Osteocyte (in vitro differentiated cells): Measurements from ENCODE around the gene METTL24. TPM values are rescaled to one million over a fixed set of nuclear protein-coding genes. Genes with fewer than 3 reads are reported as not detected.
"Not testable (repeated sequence)": the region's sequence is repeated elsewhere in the genome, so short reads cannot be mapped to it uniquely, and the experiment has no call there.

ENCODE experiments used
- DNase-seq: peaks from one replicate; pipeline ENCODE4 v3.0.0; 2021; ENCODE audit warnings: mixed read lengths; ENCODE audit not compliant: unreplicated experiment; ENCODE audit errors: extremely low spot score
- H3K27ac Mint-ChIP-seq: one replicate; pipeline ENCODE4 v1.8.0; 2021; ENCODE audit warnings: mild to moderate bottlenecking, mixed read lengths; ENCODE audit not compliant: unreplicated experiment
- H3K27me3 Mint-ChIP-seq: one replicate; pipeline ENCODE4 v1.8.0; 2021; ENCODE audit warnings: mixed read lengths; ENCODE audit not compliant: unreplicated experiment
- H3K36me3 Mint-ChIP-seq: one replicate; pipeline ENCODE4 v1.8.0; 2021; ENCODE audit warnings: mixed read lengths; ENCODE audit not compliant: unreplicated experiment
- H3K4me1 Mint-ChIP-seq: one replicate; pipeline ENCODE4 v1.8.0; 2021; ENCODE audit warnings: mixed read lengths; ENCODE audit not compliant: unreplicated experiment
- H3K4me3 Mint-ChIP-seq: one replicate; pipeline ENCODE4 v1.8.0; 2021; ENCODE audit warnings: mild to moderate bottlenecking, moderate library complexity, mixed read lengths; ENCODE audit not compliant: unreplicated experiment
- H3K9me3 Mint-ChIP-seq: one replicate; pipeline ENCODE4 v1.8.0; 2021; ENCODE audit warnings: mixed read lengths; ENCODE audit not compliant: unreplicated experiment
- total RNA-seq: library from RNA; stranded (reverse); gene quantifications from 2 replicates; pipeline ENCODE4 v1.2.1, GENCODE V29; 2021
- TF ChIP-seq, protein P1 (sequence below): fragments of 200-600 bp; sonication (generic); IDR thresholded peaks from 2 replicates; pipeline ENCODE4 v1.5.0; 2021; ENCODE audit warnings: antibody characterized with exemption, mild to moderate bottlenecking, moderate library complexity

METTL24 gene
- total RNA-seq, 1 donor from 2014 or later: not detected

DNA sequence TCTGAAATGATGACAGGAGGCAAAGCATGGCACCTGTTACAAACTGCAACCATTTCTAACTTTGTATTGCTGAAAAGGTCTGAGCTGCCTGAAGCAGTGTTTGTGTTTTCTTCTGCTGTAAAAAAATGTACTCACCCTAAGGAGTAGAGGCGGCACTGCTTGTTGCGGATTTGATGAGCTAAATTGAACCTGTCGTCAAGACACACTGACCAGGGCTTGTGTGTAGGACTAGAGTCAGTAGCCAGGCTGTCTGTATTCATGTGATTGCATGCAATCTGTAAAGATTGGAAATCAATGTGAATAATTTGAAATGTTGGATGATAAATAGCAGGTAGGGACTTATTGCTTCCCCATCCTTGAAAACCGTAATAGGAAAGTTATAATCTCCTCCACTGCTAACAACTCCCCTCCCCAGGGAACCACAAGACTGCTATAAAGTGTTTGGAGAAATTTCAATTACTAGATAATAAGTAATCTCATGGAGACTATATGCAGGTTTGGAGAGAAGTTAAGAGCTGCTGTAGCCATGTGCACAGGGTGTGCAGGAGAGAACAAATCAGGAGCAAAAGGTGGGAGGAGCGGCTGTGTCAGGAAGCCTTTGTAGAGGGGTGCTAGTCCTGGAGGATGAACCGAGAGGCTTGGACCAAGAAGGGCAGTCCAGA is 42.8 kb downstream of the METTL24 start:
- no peak overlapping the region for H3K27ac Mint-ChIP-seq
- no peak overlapping the region for H3K4me3 Mint-ChIP-seq
- H3K36me3 Mint-ChIP-seq: no peaks in the 10 kb centered on the region
- TF ChIP-seq, protein P1, sequence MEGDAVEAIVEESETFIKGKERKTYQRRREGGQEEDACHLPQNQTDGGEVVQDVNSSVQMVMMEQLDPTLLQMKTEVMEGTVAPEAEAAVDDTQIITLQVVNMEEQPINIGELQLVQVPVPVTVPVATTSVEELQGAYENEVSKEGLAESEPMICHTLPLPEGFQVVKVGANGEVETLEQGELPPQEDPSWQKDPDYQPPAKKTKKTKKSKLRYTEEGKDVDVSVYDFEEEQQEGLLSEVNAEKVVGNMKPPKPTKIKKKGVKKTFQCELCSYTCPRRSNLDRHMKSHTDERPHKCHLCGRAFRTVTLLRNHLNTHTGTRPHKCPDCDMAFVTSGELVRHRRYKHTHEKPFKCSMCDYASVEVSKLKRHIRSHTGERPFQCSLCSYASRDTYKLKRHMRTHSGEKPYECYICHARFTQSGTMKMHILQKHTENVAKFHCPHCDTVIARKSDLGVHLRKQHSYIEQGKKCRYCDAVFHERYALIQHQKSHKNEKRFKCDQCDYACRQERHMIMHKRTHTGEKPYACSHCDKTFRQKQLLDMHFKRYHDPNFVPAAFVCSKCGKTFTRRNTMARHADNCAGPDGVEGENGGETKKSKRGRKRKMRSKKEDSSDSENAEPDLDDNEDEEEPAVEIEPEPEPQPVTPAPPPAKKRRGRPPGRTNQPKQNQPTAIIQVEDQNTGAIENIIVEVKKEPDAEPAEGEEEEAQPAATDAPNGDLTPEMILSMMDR: no peak
- H3K9me3 Mint-ChIP-seq: no peaks in the 10 kb centered on the region
- H3K27me3 Mint-ChIP-seq: peaks cover 33% of the 10 kb centered on the region
- DNase-seq: no peak
- no peaks in the 10 kb centered on the region for H3K4me1 Mint-ChIP-seq

DNA sequence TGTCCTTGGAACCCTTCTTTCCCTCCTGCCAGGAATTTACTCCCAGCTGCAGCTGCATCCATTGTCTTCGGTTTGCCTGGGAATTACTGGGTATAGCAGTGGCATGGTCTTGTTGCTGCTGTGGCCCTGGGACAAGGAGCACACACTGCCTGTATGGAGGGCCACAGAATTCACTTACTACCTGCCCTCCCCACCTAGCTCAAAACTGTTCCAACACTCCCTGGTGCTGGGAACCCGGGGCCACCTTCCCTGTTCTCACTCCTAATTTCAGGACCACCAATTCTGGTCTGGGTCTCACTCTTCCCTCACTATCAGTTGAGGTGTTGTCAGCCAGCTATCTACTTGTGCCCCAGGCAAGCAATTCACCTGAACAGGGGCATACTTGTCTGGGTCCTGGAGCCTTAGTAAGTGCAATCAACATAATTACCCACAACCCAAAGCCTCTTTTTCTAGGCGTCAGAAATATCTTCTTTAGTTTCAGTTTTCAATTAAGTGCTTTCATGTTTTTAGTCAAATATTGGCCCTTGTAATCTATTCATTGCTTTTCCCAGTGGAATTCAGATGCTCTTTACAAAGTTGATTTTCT is 47.2 kb downstream of the METTL24 start:
- no peaks in the 10 kb centered on the region for H3K4me1 Mint-ChIP-seq
- no peaks in the 10 kb centered on the region for H3K36me3 Mint-ChIP-seq
- no peak for DNase-seq
- H3K27ac Mint-ChIP-seq: no peak overlapping the region
- no peaks in the 10 kb centered on the region for H3K9me3 Mint-ChIP-seq
- H3K4me3 Mint-ChIP-seq: no peak overlapping the region
- H3K27me3 Mint-ChIP-seq: peaks cover 45% of the 10 kb centered on the region
- TF ChIP-seq, protein P1: no peak

DNA sequence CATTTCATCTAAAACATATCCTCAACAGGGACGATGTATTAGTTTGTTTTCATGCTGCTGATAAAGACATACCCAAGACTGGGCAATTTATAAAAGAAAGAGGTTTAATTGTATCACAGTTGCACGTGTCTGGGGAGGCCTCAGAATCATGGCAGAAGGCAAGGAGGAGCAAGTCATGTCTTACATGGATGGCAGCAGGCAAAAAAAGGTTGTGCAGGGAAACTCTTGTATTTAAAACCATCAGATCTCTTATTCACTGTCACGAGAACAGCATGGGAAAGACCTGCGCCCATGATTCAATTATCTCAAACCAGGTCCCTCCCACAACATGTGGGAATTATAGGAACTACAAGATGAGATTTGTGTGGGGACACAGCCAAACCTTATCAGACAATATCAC is 48.7 kb downstream of the METTL24 start:
- DNase-seq, H3K27ac Mint-ChIP-seq, H3K4me3 Mint-ChIP-seq, H3K9me3 Mint-ChIP-seq, H3K4me1 Mint-ChIP-seq, H3K36me3 Mint-ChIP-seq: not testable (repeated sequence)
- peaks cover 45% of the 10 kb centered on the region for H3K27me3 Mint-ChIP-seq

DNA sequence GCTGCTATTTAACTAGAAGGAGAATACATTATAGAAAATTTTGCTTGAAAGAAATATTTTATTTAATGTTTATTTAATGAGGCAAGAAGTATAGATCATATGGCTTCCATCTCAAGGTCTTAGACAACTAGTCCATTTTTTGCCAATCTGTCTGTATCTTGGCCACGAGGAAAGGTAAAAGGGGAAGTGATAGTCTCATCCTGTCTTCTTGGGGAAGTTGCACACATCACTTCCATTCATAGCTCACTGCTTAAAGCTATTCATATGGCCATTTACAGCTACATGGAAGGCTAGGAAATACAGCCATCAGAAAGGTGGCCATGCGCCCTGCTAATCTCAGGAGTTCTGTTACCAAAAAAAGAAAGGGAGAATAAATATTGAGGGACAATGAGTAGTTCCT is 50.8 kb downstream of the METTL24 start:
- H3K27ac Mint-ChIP-seq: no peak overlapping the region
- no peak for DNase-seq
- no peaks in the 10 kb centered on the region for H3K9me3 Mint-ChIP-seq
- TF ChIP-seq, protein P1: no peak
- H3K4me3 Mint-ChIP-seq: no peak overlapping the region
- H3K27me3 Mint-ChIP-seq: peaks cover 36% of the 10 kb centered on the region
- no peaks in the 10 kb centered on the region for H3K4me1 Mint-ChIP-seq
- H3K36me3 Mint-ChIP-seq: no peaks in the 10 kb centered on the region

DNA sequence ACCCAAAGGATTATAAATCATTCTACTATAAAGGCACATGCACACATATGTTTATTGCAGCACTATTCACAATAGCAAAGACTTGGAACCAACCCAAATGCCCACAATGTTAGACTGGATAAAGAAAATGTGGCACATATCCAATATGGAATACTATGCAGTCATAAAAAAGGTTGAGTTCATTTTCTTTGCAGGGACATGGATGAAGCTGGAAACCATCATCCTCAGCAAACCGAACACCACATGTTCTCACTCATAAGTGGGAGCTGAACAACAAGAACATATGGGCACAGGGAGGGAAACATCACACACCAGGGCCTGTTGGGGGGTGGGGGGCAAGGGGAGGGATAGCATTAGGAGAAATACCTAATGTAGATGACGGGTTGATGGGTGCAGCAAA is 52.3 kb downstream of the METTL24 start:
- peaks cover 28% of the 10 kb centered on the region for H3K27me3 Mint-ChIP-seq
- not testable (repeated sequence) for H3K4me3 Mint-ChIP-seq, H3K9me3 Mint-ChIP-seq, H3K4me1 Mint-ChIP-seq, DNase-seq, H3K27ac Mint-ChIP-seq, H3K36me3 Mint-ChIP-seq

DNA sequence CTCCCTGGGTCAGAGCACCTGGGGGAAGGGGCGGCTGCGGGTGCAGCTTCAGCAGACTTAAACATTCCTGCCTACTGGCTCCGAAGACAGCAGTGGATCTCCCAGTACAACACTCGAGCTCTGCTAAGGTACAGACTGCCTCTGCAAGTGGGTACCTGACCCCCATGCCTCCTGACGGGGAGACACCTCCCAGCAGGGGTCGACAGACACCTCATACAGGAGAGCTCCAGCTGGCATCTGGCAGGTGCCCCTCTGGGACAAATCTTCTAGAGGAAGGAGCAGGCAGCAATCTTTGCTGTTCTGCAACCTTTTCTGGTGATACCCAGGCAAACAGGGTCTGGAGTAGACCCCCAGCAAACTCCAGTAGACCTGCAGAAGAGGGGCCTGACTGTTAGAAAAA is 54.5 kb downstream of the METTL24 start:
- not testable (repeated sequence) for H3K4me1 Mint-ChIP-seq

More for the DNA sequence above, 54.5 kb downstream of the METTL24 start:
- H3K36me3 Mint-ChIP-seq, H3K9me3 Mint-ChIP-seq, H3K4me3 Mint-ChIP-seq, DNase-seq, H3K27ac Mint-ChIP-seq: not testable (repeated sequence)
- H3K27me3 Mint-ChIP-seq: peaks cover 17% of the 10 kb centered on the region
